ENCODE measurements around the gene KIAA0040. TPM values are rescaled to one million over a fixed set of nuclear protein-coding genes. Genes with fewer than 3 reads are reported as not detected.
A peak's percentile ranks its signal among the peaks of the same experiment; 100 is the strongest.

The KIAA0040 gene
- total RNA-seq (9.1 TPM), polyA plus RNA-seq (ENCODE audit: insufficient read depth in 1 of 8, insufficient read length in 8 of 8, low replicate concordance in 1 of 8) (10 to 100 TPM in 7 of 8 donors, 1 to 10 TPM in 1; 9.9 to 15.7 (median 14.2) TPM)
- long read RNA-seq, donor 1, full-length matches to known transcripts, result 1 of 1 reads
- long read RNA-seq, donor 1, partial matches to known transcripts, result 0 of 1 reads
- long read RNA-seq, donor 1, other reads (novel, unspliced or antisense), result 0 of 1 reads
- long read RNA-seq, donor 2, full-length matches to known transcripts, result 1 of 1 reads
- long read RNA-seq, donor 2, partial matches to known transcripts, result 0 of 1 reads
- long read RNA-seq, donor 2, other reads (novel, unspliced or antisense), result 0 of 1 reads
- long read RNA-seq, donor 3, full-length matches to known transcripts, result 8 of 8 reads
- long read RNA-seq, donor 3, partial matches to known transcripts, result 0 of 8 reads
- long read RNA-seq, donor 3, other reads (novel, unspliced or antisense), result 0 of 8 reads
- long read RNA-seq, donor 4, full-length matches to known transcripts, result 5 of 5 reads
- long read RNA-seq, donor 4, partial matches to known transcripts, result 0 of 5 reads
- long read RNA-seq, donor 4, other reads (novel, unspliced or antisense), result 0 of 5 reads
- long read RNA-seq, donor 5, full-length matches to known transcripts, result 12 of 12 reads
- long read RNA-seq, donor 5, partial matches to known transcripts, result 0 of 12 reads
- long read RNA-seq, donor 5, other reads (novel, unspliced or antisense), result 0 of 12 reads
- long read RNA-seq, donor 6, full-length matches to known transcripts, result 8 of 8 reads
- long read RNA-seq, donor 6, partial matches to known transcripts, result 0 of 8 reads
- long read RNA-seq, donor 6, other reads (novel, unspliced or antisense), result 0 of 8 reads
- long read RNA-seq, donor 7, full-length matches to known transcripts, result 3 of 3 reads
- long read RNA-seq, donor 7, partial matches to known transcripts, result 0 of 3 reads
- long read RNA-seq, donor 7, other reads (novel, unspliced or antisense), result 0 of 3 reads
- long read RNA-seq, donor 8, full-length matches to known transcripts, result 4 of 4 reads
- long read RNA-seq, donor 8, partial matches to known transcripts, result 0 of 4 reads
- long read RNA-seq, donor 8, other reads (novel, unspliced or antisense), result 0 of 4 reads
- long read RNA-seq, donor 9, full-length matches to known transcripts, result 5 of 5 reads
- long read RNA-seq, donor 9, partial matches to known transcripts, result 0 of 5 reads
- long read RNA-seq, donor 9, other reads (novel, unspliced or antisense), result 0 of 5 reads
- long read RNA-seq, donor 10, full-length matches to known transcripts, result 7 of 7 reads
- long read RNA-seq, donor 10, partial matches to known transcripts, result 0 of 7 reads
- long read RNA-seq, donor 10, other reads (novel, unspliced or antisense), result 0 of 7 reads
- long read RNA-seq, donor 11, full-length matches to known transcripts, result 4 of 4 reads
- long read RNA-seq, donor 11, partial matches to known transcripts, result 0 of 4 reads
- long read RNA-seq, donor 11, other reads (novel, unspliced or antisense), result 0 of 4 reads

DNA sequence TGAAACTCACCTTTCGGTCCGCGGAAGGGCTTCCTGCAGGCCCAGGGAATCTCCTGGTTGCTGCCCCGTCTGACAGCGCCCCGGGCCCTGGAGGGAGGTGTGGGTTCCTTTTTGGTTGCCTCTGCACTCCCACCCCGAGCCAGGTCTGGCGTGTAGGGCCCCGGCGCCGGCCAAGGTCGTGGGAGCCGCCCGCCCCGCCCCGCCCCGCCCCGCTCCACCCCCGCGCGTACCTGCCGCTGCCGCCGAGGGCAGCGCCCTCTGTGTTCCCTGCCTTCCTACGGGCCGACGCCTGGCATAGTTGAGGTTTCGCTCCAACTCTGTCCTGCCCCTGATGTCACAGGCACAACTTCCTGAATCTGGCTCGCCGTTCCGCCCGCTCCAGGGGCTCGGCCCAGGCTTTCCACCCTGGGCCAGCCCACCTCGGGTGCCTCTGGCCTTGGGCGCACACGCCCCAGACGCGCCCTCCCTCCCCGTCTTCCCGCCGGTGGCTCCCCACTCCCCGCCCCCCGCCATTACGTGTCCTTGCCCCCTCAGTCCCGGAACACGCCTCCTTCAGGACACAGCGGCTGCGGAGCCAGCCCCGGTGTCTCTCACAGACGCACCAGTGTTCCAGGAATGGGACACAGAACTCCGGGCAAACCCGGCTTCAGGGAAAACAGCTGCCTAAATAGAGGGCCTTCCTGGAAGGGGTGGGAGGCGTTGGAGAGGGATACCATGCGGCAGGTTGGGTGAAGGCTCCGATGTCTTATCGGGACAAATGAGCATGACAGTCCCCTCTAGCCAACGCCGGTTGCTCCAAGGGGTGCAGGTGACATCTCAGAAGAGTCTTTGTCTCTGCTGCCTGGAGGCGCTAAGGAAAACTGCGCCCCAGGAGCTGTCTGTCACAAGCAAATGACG lies at the start of gene KIAA0040:
Gene KIAA0040, minus strand, starts transcription at position 147 of the 897 bp plus-strand sequence. CDS start 31,763 bp downstream, outside the sequence.
- DNase-seq, result peak; percentile 84
- Histone ChIP-seq H3K4me1 (ENCODE audit: control insufficient read depth, insufficient read depth, low read length) (peaks cover 33% of the 10 kb centered on the region), H3K27ac (ENCODE audit: low read length) (peak within 1 kb of the TSS; percentile 92), H3K9me3 (replicated peaks; ENCODE audit: control insufficient read depth, low read depth, low read length) (no peaks in the 10 kb centered on the region), H3K36me3 (ENCODE audit: control insufficient read depth, insufficient read depth, low read length) (no peaks in the 10 kb centered on the region), H3K27me3 (ENCODE audit: control insufficient read depth, insufficient read depth, low read length) (peaks cover 9% of the 10 kb centered on the region), H3K4me3 (ENCODE audit: low read length) (peak within 1 kb of the TSS; percentile 49)
- 2% methylated on average over 43 of the region's 62 CpGs for WGBS (ENCODE audit: insufficient coverage)

DNA sequence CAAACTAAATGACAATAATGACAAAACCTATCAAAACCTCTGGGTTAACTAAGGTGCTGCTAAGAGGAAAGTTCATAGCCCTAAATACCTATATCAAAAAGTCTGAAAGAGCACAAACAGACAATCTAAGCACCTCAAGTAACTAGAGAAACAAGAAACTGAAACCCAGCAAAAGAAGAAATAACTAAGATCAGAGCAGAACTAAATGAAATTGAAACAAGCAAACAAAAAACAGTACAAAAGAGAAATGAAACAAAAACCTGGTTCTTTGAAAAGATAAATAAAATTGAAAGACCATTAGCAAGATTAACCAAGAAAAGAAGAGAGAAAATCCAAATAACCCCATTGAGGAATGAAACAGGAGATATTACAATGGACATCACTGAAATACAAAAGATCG lies 44.8 kb upstream of the KIAA0040 start:
- H3K9me3 ChIP-seq (replicated peaks; ENCODE audit: control insufficient read depth, low read depth, low read length), result peaks cover 2% of the 10 kb centered on the region
- no peaks in the 10 kb centered on the region for H3K4me1 ChIP-seq (ENCODE audit: control insufficient read depth, insufficient read depth, low read length)
- H3K27me3 ChIP-seq (ENCODE audit: control insufficient read depth, insufficient read depth, low read length), result no peaks in the 10 kb centered on the region
- no CpG with 5 or more reads among the region's 1 CpG for WGBS (ENCODE audit: insufficient coverage)
- no peak for DNase-seq
- H3K4me3 ChIP-seq (ENCODE audit: low read length), result no peak overlapping the region
- H3K36me3 ChIP-seq (ENCODE audit: control insufficient read depth, insufficient read depth, low read length), result no peaks in the 10 kb centered on the region
- no peak overlapping the region for H3K27ac ChIP-seq (ENCODE audit: low read length)

DNA sequence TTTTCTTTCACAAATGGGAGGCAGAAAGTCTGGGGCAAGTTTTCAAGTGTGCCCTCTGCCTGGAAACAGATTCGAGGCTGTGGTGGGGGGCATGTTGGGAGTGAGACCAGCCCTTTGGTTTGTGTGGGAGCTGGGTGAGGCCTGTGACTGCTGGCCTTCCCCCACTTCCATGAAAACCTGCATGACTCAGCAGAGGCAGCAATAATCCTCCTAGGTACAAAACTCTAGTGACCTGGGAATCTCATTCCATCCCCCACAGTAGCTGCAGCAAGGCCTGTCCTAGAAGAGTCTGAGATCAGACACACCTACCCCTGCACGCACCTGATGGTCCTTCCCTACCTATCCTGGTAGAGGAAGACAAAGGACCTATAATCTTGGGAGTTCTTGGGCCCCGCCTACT lies 42.1 kb upstream of the KIAA0040 start:
- H3K9me3 ChIP-seq (replicated peaks; ENCODE audit: control insufficient read depth, low read depth, low read length), result peaks cover 2% of the 10 kb centered on the region
- WGBS (ENCODE audit: insufficient coverage), result no CpG with 5 or more reads among the region's 3 CpGs
- no peak overlapping the region for H3K4me3 ChIP-seq (ENCODE audit: low read length)
- no peaks in the 10 kb centered on the region for H3K36me3 ChIP-seq (ENCODE audit: control insufficient read depth, insufficient read depth, low read length)
- no peaks in the 10 kb centered on the region for H3K27me3 ChIP-seq (ENCODE audit: control insufficient read depth, insufficient read depth, low read length)
- H3K4me1 ChIP-seq (ENCODE audit: control insufficient read depth, insufficient read depth, low read length), result no peaks in the 10 kb centered on the region
- H3K27ac ChIP-seq (ENCODE audit: low read length), result no peak overlapping the region
- no peak for DNase-seq

DNA sequence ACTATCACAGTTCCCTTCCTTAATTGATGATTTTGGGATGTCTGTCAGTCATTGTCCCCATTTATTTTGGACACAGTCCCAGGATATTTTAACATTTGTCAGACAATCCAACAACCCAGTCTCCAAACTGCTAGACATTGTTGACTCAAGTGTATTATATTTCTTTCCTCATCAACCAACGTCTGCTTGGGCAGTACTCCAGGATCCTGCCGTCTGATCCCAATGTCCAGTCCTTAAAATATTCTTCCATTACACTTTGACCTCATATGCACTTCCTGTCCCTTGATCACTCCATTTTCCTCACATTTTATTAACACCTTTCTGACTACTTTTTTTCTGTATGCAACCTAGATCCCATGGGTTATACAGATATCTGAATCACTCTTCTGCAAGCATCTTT lies 39.8 kb upstream of the KIAA0040 start:
- WGBS (ENCODE audit: insufficient coverage), result 30% methylated on average over 2 of the region's 2 CpGs
- no peaks in the 10 kb centered on the region for H3K36me3 ChIP-seq (ENCODE audit: control insufficient read depth, insufficient read depth, low read length)
- H3K27ac ChIP-seq (ENCODE audit: low read length), result no peak overlapping the region
- peaks cover 2% of the 10 kb centered on the region for H3K9me3 ChIP-seq (replicated peaks; ENCODE audit: control insufficient read depth, low read depth, low read length)
- DNase-seq, result no peak
- no peaks in the 10 kb centered on the region for H3K27me3 ChIP-seq (ENCODE audit: control insufficient read depth, insufficient read depth, low read length)
- no peaks in the 10 kb centered on the region for H3K4me1 ChIP-seq (ENCODE audit: control insufficient read depth, insufficient read depth, low read length)
- no peak overlapping the region for H3K4me3 ChIP-seq (ENCODE audit: low read length)

DNA sequence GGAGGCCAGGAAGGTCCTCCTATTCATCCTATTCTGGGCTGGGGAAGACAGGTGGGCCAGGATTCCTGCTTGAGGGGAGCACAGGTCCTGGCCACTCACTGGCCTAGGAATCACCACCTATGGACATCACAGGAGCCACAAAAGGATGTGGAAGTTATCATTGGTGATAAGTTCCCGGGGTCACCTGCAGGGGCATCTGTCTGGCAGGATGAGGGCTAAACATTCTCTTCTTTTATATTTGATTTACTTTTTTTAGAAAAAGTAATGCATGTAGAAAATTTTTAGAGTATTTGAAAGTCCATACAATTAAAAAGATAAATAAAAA lies 33.2 kb upstream of the KIAA0040 start:
- Histone ChIP-seq H3K27ac (ENCODE audit: low read length) (no peak overlapping the region), H3K4me1 (ENCODE audit: control insufficient read depth, insufficient read depth, low read length) (peaks cover 16% of the 10 kb centered on the region), H3K36me3 (ENCODE audit: control insufficient read depth, insufficient read depth, low read length) (no peaks in the 10 kb centered on the region), H3K9me3 (replicated peaks; ENCODE audit: control insufficient read depth, low read depth, low read length) (no peaks in the 10 kb centered on the region), H3K27me3 (ENCODE audit: control insufficient read depth, insufficient read depth, low read length) (no peaks in the 10 kb centered on the region), H3K4me3 (ENCODE audit: low read length) (no peak overlapping the region)
- no peak for DNase-seq
- no CpG with 5 or more reads among the region's 1 CpG for WGBS (ENCODE audit: insufficient coverage)

DNA sequence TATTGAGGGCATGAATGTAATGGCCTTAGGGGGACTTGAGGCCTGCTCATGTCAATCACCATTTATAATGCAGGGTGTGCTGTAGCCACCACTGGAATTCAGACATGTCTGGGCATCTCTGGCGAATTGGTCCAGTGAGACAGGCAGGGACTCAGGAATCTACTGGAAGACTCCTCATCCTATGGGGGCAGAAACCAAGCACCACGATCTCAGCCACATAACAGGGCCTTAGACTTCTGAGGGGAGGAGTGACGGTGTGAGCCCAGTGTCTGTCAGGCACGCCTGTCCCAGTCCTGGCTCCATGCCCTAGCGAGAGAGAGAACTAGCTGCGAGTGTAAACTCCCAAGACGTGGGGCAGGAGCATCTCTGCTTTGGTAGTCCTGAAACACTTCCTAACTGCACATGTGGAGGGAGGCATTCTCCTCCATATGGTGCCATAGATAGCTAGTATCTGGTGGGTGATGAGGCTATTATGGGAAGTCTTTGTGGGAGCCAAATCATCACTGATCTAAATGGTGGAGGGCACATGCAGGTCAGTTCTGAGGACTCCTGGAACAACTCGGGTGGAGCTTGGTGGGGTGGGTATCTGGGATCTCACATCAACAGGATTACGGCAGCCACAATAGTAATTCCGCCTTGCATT lies 29.8 kb upstream of the KIAA0040 start:
- no peak overlapping the region for H3K27ac ChIP-seq (ENCODE audit: low read length)
- no peaks in the 10 kb centered on the region for H3K36me3 ChIP-seq (ENCODE audit: control insufficient read depth, insufficient read depth, low read length)
- H3K4me1 ChIP-seq (ENCODE audit: control insufficient read depth, insufficient read depth, low read length), result peaks cover 23% of the 10 kb centered on the region
- no peak for DNase-seq
- H3K4me3 ChIP-seq (ENCODE audit: low read length), result no peak overlapping the region
- H3K27me3 ChIP-seq (ENCODE audit: control insufficient read depth, insufficient read depth, low read length), result no peaks in the 10 kb centered on the region
- WGBS (ENCODE audit: insufficient coverage), result no CpG with 5 or more reads among the region's 10 CpGs
- no peaks in the 10 kb centered on the region for H3K9me3 ChIP-seq (replicated peaks; ENCODE audit: control insufficient read depth, low read depth, low read length)

DNA sequence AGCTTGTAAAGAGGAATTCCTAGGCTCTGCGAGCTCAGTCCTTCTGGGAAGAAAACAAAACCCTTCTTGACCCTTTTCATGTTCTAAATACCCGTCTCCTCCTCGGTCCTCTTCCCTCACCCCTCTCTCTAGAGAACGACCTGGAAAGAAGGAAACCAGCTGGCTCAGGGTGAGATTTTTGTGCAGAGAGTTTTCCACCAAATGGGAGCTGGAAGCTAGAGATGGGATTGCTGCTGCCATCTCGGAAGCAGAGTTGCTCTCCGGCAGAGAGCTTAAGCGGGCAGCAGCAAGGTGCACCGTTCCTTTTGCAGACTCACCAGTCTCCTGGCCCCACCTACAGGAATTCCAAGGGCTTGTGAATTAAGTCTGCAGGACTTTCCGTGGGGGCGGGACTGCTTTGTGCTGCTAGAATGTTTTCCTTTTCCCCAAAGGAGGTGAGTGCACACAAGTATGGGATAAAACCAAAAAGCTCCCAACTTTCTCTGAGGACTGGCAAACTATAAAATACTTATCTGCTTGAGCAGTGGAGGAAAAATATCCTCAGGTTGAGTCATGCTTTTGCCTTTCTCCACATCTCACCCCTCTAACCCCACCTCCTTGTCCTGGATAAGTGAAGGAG lies 29.1 kb upstream of the KIAA0040 start:
- Histone ChIP-seq H3K4me3 (ENCODE audit: low read length) (no peak overlapping the region), H3K4me1 (ENCODE audit: control insufficient read depth, insufficient read depth, low read length) (peaks cover 23% of the 10 kb centered on the region), H3K36me3 (ENCODE audit: control insufficient read depth, insufficient read depth, low read length) (no peaks in the 10 kb centered on the region), H3K27me3 (ENCODE audit: control insufficient read depth, insufficient read depth, low read length) (no peaks in the 10 kb centered on the region), H3K9me3 (replicated peaks; ENCODE audit: control insufficient read depth, low read depth, low read length) (no peaks in the 10 kb centered on the region), H3K27ac (ENCODE audit: low read length) (peak overlapping the region; percentile 24)
- WGBS (ENCODE audit: insufficient coverage), result no CpG with 5 or more reads among the region's 10 CpGs
- DNase-seq, result peak; percentile 68

DNA sequence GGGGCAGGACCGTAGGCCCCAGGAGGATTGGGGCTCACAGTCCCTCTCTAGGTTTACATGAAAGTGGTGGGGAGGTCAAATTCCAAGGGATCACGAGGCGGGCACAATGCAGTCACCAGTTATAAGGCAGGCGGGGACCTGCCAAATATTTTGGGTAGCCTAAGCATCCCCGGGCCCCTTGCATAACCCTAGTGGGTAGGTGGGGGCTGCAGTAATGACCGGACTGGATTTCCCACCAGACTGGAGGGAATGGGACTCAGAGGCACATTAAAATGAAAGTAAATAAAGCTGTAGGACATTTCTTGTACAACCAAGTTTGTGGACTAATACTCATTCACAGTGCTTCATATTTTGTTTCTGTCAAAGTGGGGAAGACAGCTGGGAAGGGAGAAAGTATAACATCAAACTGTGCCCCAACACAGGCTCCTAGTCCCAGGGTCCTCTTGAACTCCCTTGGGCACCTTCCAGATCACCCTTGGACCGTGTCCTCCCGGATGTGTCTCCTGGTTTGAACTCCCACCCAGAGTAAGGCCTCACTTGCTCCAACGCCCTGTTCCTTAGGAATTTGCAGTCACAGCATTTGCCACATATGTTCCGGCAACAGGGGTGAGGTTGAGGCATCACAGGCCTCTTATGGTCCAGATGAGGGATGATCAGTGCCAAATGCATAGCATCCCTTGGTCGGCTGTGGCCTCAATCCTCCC lies 28.4 kb upstream of the KIAA0040 start:
- DNase-seq, result no peak
- H3K27me3 ChIP-seq (ENCODE audit: control insufficient read depth, insufficient read depth, low read length), result no peaks in the 10 kb centered on the region
- H3K4me3 ChIP-seq (ENCODE audit: low read length), result no peak overlapping the region
- no peaks in the 10 kb centered on the region for H3K36me3 ChIP-seq (ENCODE audit: control insufficient read depth, insufficient read depth, low read length)
- H3K4me1 ChIP-seq (ENCODE audit: control insufficient read depth, insufficient read depth, low read length), result peaks cover 23% of the 10 kb centered on the region
- peak overlapping the region; percentile 24 for H3K27ac ChIP-seq (ENCODE audit: low read length)
- H3K9me3 ChIP-seq (replicated peaks; ENCODE audit: control insufficient read depth, low read depth, low read length), result no peaks in the 10 kb centered on the region
- WGBS (ENCODE audit: insufficient coverage), result 44% methylated on average over 8 of the region's 11 CpGs
